AML-193 (cell line): ENCODE data around the gene TFF1.

ENCODE experiments used
- DNase-seq, 2 experiments: peaks; one replicate each; lab custom pipeline; 2025; lab: John Stamatoyannopoulos, UW

Gene TFF1

GRCh38 chr21:42362700-42363099 is 3.6 kb downstream of the TFF1 start:
- DNase-seq, result no peak

DNA sequence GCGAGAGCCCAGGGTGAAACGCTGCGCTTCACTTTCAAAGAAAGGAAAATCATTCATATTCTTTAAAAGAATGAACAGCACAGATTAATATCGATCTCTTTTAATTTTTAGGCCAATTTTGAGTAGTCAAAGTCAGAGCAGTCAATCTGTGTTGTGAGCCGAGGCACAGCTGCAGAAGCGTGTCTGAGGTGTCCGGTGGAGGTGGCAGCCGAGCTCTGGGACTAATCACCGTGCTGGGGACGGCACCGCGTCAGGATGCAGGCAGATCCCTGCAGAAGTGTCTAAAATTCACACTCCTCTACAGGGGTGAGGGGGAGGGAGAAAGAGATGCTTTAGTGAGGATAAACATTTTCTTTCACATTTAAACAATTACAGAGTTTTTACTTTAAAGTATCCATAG is 4.1 kb downstream of the TFF1 start:
- DNase-seq, result no peak

- DNase-seq, result no peak
These were observed 5.0 kb downstream of the TFF1 start for GRCh38 chr21:42361286-42361685.

DNA sequence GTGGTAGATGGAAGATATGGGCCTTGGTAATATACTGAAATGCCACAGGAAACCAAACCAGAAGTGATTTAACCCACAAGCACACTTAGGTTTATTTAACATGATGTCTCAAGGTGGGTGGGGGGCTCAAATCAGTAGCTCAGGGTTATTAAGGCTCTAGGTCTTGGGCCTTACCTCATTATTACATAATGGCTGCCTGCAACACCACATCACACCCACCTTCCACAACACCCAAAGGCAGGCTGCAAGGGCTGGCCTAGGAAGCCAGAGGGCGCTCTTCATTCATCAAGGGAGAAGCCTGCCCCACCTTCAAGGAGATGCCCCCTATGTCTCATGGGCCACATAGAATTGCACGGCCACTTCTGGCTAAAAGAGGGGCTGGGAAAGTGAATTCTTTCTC is 6.0 kb downstream of the TFF1 start:
- no peak for DNase-seq

DNA sequence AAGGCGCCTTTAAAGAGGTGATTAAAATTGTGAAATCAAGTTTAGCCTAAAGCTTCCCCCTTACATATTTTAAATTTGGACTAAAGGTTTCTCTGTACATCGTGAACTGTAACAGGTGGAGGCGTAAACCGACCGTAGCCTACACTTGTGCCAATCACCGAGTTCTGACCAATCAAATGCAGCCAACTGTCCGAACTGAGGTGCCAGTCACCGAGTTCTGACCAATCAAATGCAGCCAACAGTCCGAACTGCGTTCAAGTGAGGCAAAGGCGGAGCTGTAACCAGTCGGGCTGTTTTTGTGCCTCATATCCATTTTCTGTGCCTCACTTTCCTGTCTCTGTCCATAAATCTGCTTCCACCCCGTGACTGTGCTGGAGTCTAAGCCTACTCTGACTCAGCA is 7.4 kb downstream of the TFF1 start:
- no peak for DNase-seq

DNA sequence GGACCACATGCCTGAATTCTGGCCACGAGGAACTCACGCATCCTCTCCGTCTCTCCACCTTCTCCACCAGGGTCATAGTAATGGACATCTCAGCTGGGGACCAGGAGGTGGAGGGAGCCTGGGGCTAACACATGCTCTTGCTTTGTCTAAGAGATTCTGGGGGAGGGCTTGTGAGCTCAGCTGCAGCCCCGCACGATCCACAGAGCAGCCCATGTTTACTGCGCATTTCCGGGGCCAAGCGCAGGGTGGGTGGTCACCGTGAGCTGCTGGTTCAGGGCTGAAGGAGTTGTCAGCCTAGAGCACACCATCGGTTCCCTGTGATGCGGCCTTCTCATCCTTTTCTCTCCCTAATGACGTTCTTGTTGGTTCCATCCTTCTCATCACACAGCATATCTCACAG is 8.1 kb downstream of the TFF1 start:
- no peak for DNase-seq

DNA sequence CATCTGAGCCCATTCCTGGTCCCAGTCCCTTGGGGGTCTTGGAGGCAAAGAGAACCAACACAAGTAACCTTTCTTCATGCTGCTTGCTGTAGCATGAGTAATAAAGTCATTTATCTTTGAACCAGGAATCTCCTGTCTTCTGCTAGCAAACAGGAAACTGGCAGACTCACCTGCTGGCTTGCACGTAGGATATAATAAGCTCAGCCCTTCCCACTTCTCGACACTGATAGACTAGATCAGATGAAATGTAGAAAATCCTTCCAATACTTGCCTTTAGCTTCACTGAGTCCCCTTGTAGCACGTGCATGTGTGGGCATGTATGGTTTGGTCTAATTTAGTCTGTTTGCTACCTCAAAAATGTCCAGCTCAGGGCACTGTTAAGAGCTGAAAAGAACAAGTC is 9.0 kb downstream of the TFF1 start:
- no peak for DNase-seq

DNA sequence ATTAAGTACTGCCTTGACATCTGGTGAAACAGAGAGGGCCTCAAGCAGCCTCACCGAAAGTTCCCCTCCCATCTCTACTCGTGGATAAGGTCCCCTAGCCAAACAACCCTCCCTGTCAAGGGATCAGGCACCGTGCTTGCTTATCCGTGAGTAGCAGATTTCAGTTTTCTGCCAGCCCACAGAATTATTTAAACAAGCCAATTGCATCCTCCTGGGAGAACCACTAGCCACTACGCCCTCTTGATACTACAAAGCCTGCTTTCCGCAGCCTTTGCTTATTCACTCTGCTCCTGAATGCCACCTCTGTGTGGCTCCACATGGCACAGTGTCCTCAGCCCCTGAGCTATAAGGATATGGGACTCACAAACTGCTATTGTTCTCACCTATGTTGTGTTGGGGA is 9.7 kb downstream of the TFF1 start:
- DNase-seq, result no peak

DNA sequence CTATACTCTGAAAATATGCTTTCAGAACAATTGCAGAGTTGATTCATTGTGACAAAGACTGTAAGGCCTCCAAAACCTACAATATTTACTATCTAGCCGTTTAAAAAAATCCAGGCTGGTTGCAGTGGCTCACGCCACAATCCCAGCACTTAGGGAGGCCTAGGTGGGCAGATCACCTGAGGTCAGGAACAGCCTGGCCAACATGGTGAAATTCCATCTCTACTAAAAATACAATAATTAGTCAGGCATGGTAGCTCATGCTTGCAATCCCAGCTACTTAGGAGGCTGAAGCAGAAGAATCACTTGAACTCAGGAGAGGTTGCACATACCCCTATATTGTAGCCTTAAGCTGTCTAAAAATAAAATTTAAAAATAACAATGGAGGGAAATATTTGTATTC is 10.3 kb downstream of the TFF1 start:
- DNase-seq, result no peak

DNA sequence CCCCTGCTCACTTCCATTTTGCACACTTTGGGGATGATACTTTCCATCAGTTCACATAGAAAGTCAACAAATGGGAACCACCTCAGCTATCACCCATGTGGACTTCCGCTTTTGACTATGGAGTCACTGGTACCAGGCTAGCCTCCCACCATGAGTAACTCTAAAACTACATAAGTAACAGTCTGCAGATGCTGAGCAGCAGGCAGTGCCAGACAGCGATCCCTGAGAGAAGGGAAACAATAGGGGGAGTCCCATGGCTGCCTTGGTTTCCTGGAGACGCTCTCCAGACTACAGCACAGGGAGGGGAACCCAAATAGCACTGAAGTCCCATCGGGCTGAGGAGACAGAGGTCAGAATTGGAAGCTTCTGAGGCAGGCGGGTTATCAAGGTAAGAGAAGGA is 12.7 kb downstream of the TFF1 start:
- DNase-seq, result no peak

GRCh38 chr21:42352441-42353095 is 13.8 kb downstream of the TFF1 start:
- DNase-seq, result no peak

GRCh38 chr21:42351626-42352440 is 14.5 kb downstream of the TFF1 start:
- DNase-seq, result no peak

- no peak for DNase-seq
These were observed 15.4 kb downstream of the TFF1 start, which contains the start of gene TFF2 for GRCh38 chr21:42350927-42351426. TFF2 (minus strand) TSS chr21:42350994; CDS start chr21:42350957, 37 bp downstream.

GRCh38 chr21:42350318-42350910 is 15.9 kb downstream of the TFF1 start:
- DNase-seq, result no peak

- DNase-seq, result no peak
These were observed 16.7 kb downstream of the TFF1 start for GRCh38 chr21:42349420-42350317.

- no peak for DNase-seq
These were observed 17.6 kb downstream of the TFF1 start for GRCh38 chr21:42348762-42349161.

DNA sequence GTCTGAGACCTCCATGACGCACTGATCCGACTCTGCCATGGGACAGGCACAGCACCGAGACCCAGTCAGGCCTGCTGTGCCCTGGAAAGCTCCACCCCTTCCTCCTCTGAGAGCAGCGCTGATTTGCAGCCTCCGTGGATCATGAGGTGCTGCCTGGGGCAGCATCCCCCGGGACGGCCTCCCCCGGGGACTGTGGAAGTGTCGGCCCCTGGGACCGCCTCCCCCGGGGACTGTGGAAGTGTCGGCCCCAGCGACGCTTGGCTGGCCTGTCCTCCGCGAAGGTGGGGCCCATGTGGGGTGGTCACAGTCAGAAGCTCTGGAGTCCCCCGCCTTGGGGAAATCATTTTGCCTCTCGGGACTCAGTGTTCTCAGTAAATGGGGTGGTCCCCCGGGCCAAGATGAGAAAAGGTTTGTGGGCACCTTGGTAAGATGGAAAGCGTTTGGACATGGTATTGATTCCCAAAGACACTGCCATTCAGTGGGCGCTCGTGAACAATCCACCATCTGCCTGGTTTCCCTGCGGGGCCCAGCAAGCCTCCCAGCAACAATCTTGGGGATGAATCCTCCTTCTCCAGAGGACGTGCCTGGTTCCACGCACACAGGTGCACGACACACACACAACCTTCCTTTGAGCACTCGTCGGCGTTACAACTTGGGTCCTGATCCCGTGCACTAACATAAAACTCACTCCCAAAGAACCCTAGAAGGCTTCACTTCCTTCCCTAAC is 18.6 kb downstream of the TFF1 start:
- DNase-seq, result no peak

GRCh38 chr21:42346866-42347600 is 19.3 kb downstream of the TFF1 start:
- no peak for DNase-seq

DNA sequence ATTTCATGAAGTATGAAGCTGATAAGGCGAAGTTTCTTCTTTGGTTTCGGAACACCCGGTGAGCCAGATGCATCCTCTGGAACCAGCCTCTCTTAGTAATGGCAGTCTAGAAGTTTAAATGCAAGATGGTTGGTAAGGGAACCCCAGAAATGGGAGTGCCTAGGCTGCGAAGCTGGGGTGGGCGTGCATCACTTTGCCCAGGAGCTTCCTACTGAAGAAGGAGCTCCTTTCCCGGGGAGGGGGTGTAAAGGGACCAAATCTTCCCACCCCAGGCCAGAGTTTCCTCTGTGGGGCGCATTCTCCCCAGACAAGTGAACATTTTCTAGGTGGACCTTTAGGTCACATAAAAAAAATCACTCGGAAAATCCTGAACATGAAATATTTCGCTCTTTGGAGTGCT is 19.9 kb downstream of the TFF1 start:
- no peak for DNase-seq

DNA sequence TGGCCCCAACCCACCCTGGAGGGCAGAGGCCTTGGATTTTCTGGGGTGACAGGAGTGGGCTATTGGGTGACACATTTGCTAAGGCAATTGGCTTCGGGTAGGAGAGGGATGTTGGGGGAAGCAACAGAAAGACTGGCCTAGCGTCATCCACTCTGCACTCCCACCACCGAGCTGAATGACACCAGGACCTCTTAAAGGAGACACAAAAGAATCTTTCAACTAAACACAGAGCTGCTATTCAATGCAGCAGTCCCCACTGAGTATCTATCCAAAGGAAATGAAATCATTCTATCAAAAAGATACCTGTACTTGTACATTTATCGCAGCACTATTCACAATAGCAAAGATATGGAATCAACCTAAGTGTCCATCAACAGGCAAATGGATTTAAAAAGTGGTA is 21.7 kb downstream of the TFF1 start:
- no peak for DNase-seq
